Measurements from ENCODE around the gene ETFA.

ETFA gene

GRCh38 chr15:76175442-76175841 lies 135.8 kb downstream of the ETFA start:
- no peak overlapping the region for H3K4me3 ChIP-seq (ENCODE audit: low read depth, low read length)
- no peak for DNase-seq (ENCODE audit: low read depth)
- no peak for TF ChIP-seq CTCF (IDR thresholded peaks at IDR 0.05; ENCODE audit: low read depth, low read length, missing control alignments)

GRCh38 chr15:76174654-76175053 lies 136.6 kb downstream of the ETFA start:
- TF ChIP-seq CTCF (IDR thresholded peaks at IDR 0.05; ENCODE audit: low read depth, low read length, missing control alignments) = no peak
- no peak overlapping the region for H3K4me3 ChIP-seq (ENCODE audit: low read depth, low read length)
- no peak for DNase-seq (ENCODE audit: low read depth)

DNA sequence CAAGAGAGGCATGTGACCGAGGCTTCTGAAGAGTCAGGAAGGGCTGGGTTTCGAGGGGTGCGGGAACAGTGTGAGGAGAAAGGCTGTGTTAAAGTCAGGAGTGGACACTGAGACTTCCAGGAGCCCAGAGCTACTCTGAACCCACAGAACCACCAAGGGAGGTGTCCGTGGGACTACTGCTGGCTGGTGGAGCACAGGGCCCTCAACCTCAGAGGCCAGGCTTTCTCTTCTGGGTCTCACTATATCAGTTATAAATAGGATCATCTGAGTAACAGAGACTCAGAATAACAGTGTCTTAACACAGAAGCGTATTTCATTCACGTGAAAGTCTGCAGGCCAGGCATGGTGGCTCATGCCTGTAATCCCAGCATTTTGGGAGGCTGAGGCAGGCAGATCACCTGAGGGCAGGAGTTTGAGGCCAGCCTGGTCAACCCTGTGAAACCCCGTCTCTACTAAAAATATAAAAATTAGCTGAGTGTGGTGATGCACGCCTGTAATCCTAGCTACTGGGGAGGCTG lies 137.9 kb downstream of the ETFA start:
- no peak for DNase-seq (ENCODE audit: low read depth)
- H3K4me3 ChIP-seq (ENCODE audit: low read depth, low read length) = no peak overlapping the region
- TF ChIP-seq CTCF (IDR thresholded peaks at IDR 0.05; ENCODE audit: low read depth, low read length, missing control alignments) = no peak

GRCh38 chr15:76172782-76173181 lies 138.5 kb downstream of the ETFA start:
- H3K4me3 ChIP-seq (ENCODE audit: low read depth, low read length) = no peak overlapping the region
- TF ChIP-seq CTCF (IDR thresholded peaks at IDR 0.05; ENCODE audit: low read depth, low read length, missing control alignments) = no peak
- DNase-seq (ENCODE audit: low read depth) = no peak

- no peak for TF ChIP-seq CTCF (IDR thresholded peaks at IDR 0.05; ENCODE audit: low read depth, low read length, missing control alignments)
- no peak for DNase-seq (ENCODE audit: low read depth)
- H3K4me3 ChIP-seq (ENCODE audit: low read depth, low read length) = no peak overlapping the region
Observed at GRCh38 chr15:76169911-76170800, 141.1 kb downstream of the ETFA start.

DNA sequence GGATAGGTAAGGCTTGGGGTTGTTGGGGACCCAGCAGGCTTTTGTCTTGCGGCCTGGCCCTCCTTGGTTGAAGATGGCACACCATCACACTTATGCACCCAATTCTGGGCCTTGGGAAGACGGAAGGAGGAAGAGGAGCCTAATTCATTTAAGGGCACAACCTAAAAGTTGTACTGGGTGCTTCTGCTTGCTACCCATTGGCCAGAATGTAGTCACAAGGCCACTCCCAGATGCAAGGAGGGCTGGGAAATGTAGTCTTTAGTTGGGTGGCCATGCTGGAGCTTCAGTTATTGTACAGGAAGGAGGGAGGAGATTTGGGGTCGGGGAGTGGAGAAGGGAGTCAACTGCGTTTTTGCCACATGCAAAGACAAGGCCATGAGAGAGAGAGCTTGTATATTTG lies 142.3 kb downstream of the ETFA start:
- H3K4me3 ChIP-seq (ENCODE audit: low read depth, low read length) = no peak overlapping the region
- no peak for TF ChIP-seq CTCF (IDR thresholded peaks at IDR 0.05; ENCODE audit: low read depth, low read length, missing control alignments)
- no peak for DNase-seq (ENCODE audit: low read depth)

Data from GM12864 (cell line).